PC-9 (cell line): ENCODE results near the gene TXNRD1. TPM values are rescaled to one million over a fixed set of nuclear protein-coding genes. Genes with fewer than 3 reads are reported as not detected.
"Not testable (repeated sequence)": the region's sequence is repeated elsewhere in the genome, so short reads cannot be mapped to it uniquely, and the experiment has no call there.

Source experiments
- BruUV-seq: library from RNA; stranded (reverse); fragments of 400-500 nt; replicated peaks from 2 replicates; lab custom pipeline; 2021; lab: Mats Ljungman, UMichigan
- CTCF ChIA-PET: fragments of 300-600 bp; sonication (Branson Sonifier 250); formaldehyde crosslinking; loops from one replicate; lab custom pipeline; 2022; ENCODE audit warnings: antibody characterized with exemption; lab: Charles Lee
- POLR2A ChIA-PET: fragments of 300-600 bp; sonication (Branson Sonifier 250); formaldehyde crosslinking; loops from one replicate; lab custom pipeline; 2022; ENCODE audit warnings: antibody characterized with exemption; ENCODE audit not compliant: unreplicated experiment; lab: Charles Lee
- DNase-seq, 2 experiments: peaks; one replicate each; pipeline versions ENCODE4 v3.0.0 to v3.0.0-alpha.2; 2015 to 2022; ENCODE audit warnings: mixed read lengths in 1 of 2
- H2AFZ ChIP-seq: fragments of 200-600 bp; sonication (generic); 2 replicates; pipeline ENCODE4 v1.8.1; 2017; ENCODE audit warnings: antibody characterized with exemption
- H3F3A ChIP-seq: fragments of 200-600 bp; sonication (generic); 2 replicates; pipeline ENCODE4 v1.8.1; 2017; ENCODE audit warnings: antibody characterized with exemption, mild to moderate bottlenecking, low read depth; ENCODE audit not compliant: insufficient read depth
- H3K27ac ChIP-seq: fragments of 200-600 bp; sonication (generic); 2 replicates; pipeline ENCODE4 v1.6.1; 2016; ENCODE audit warnings: mixed run types
- H3K27me3 ChIP-seq: fragments of 200-600 bp; sonication (generic); 2 replicates; pipeline ENCODE4 v1.6.1; 2016; ENCODE audit warnings: low read depth, mixed run types; ENCODE audit not compliant: insufficient read depth
- H3K36me3 ChIP-seq: fragments of 200-600 bp; sonication (generic); 2 replicates; pipeline ENCODE4 v1.6.1; 2016; ENCODE audit warnings: low read depth, mixed run types
- H3K4me1 ChIP-seq: fragments of 200-600 bp; sonication (generic); replicated peaks from 2 replicates; pipeline ENCODE4 v1.6.1; 2016; ENCODE audit warnings: mixed run types; ENCODE audit not compliant: insufficient read depth
- H3K4me2 ChIP-seq: fragments of 200-600 bp; sonication (generic); 2 replicates; pipeline ENCODE4 v1.6.1; 2017; ENCODE audit warnings: mixed run types
- H3K4me3 ChIP-seq: fragments of 200-600 bp; sonication (generic); 2 replicates; pipeline ENCODE4 v1.6.1; 2016; ENCODE audit warnings: mixed run types
- H3K79me2 ChIP-seq: fragments of 200-600 bp; sonication (generic); 2 replicates; pipeline ENCODE4 v1.6.1; 2017; ENCODE audit warnings: low read depth, mixed run types
- H3K9me2 ChIP-seq: fragments of 200-600 bp; sonication (generic); 2 replicates; pipeline ENCODE4 v1.8.1; 2017; ENCODE audit warnings: mild to moderate bottlenecking; ENCODE audit not compliant: insufficient read depth
- H3K9me3 ChIP-seq: fragments of 200-600 bp; sonication (generic); 2 replicates; pipeline ENCODE4 v1.8.1; 2016; ENCODE audit warnings: low read depth; ENCODE audit not compliant: insufficient read depth
- H4K20me1 ChIP-seq: fragments of 200-600 bp; sonication (generic); 2 replicates; pipeline ENCODE4 v1.8.1; 2017; ENCODE audit not compliant: insufficient read depth
- EZH2 ChIP-seq: fragments of 200-600 bp; sonication (generic); IDR thresholded peaks from 2 replicates; pipeline ENCODE4 v1.8.0; 2017; ENCODE audit warnings: antibody characterized with exemption, low read depth
- intact Hi-C: fragments of 100-400 bp; cut with micrococcal nuclease; formaldehyde crosslinking; loops from one replicate; pipeline ENCODE4 v1.10.0; 2022; ENCODE audit not compliant: unreplicated experiment
- total RNA-seq: library from RNA; stranded (reverse); gene quantifications from 2 replicates; pipeline ENCODE4 v1.2.3, GENCODE V29; 2021
- TF ChIP-seq, protein P1 (sequence below): fragments of 200-600 bp; sonication (generic); conservative IDR thresholded peaks from 2 replicates; pipeline ENCODE4 v1.6.1; 2017; ENCODE audit warnings: mixed run types, antibody characterized with exemption, mild to moderate bottlenecking, moderate library complexity

TXNRD1 gene
- total RNA-seq, 1 experiment from 2014 or later = 1,250 TPM

DNA sequence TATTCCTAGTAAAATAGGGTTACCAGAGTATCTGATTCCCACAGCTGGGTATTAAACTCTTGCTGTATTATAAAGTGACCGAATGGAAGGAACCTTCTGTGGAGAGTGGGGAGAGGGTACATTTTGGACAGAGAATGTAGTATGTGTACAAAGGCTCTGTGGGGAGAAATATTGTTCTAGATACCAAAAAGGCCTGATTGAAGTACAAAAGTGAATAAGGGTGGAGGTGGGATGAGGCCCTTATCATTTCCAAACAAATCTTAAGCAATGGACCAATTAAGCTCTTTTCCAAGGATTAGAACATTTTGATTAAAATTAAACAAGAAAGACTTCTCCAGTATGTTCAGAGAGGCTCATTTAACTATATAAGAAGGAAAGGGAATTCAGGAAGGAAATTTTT is 108.3 kb downstream of the TXNRD1 start:
- peaks cover 90% of the 10 kb centered on the region for H3F3A ChIP-seq
- ChIA-PET POLR2A (no interaction called here), CTCF (no interaction called here)
- no peak for DNase-seq
- no peaks in the 10 kb centered on the region for H3K9me3 ChIP-seq
- no peak overlapping the region for H3K4me3 ChIP-seq
- H3K4me1 ChIP-seq = peaks cover 38% of the 10 kb centered on the region
- peaks cover 90% of the 10 kb centered on the region for H3K79me2 ChIP-seq
- no peaks in the 10 kb centered on the region for H3K9me2 ChIP-seq
- intact Hi-C loops = no loop called here
- H3K27me3 ChIP-seq = no peaks in the 10 kb centered on the region
- no peak overlapping the region for H2AFZ ChIP-seq
- peaks cover 77% of the 10 kb centered on the region for H3K36me3 ChIP-seq
- no peak for TF ChIP-seq EZH2
- TF ChIP-seq, protein P1, sequence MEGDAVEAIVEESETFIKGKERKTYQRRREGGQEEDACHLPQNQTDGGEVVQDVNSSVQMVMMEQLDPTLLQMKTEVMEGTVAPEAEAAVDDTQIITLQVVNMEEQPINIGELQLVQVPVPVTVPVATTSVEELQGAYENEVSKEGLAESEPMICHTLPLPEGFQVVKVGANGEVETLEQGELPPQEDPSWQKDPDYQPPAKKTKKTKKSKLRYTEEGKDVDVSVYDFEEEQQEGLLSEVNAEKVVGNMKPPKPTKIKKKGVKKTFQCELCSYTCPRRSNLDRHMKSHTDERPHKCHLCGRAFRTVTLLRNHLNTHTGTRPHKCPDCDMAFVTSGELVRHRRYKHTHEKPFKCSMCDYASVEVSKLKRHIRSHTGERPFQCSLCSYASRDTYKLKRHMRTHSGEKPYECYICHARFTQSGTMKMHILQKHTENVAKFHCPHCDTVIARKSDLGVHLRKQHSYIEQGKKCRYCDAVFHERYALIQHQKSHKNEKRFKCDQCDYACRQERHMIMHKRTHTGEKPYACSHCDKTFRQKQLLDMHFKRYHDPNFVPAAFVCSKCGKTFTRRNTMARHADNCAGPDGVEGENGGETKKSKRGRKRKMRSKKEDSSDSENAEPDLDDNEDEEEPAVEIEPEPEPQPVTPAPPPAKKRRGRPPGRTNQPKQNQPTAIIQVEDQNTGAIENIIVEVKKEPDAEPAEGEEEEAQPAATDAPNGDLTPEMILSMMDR = no peak
- H3K27ac ChIP-seq = peak overlapping the region; percentile 45
- H4K20me1 ChIP-seq = peaks cover 90% of the 10 kb centered on the region
- H3K4me2 ChIP-seq = no peak overlapping the region
- no TSS peak for BruUV-seq

DNA sequence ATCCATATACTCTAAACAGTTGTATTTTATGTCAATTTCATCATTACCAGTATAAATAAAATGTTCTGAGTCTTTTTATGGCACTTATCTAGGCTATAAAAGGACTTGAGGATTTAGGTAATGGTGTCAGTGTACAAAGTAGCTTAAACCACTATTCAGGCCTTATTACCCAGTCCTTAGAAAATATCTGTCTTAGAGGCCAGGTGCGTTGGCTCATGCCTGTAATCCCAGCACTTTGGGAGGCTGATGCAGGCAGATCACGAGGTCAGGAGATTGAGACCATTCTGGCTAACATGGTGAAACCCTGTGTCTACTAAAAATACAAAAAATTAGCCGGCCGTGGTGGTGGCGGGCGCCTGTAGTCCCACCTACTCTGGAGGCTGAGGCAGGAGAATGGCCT is 112.7 kb downstream of the TXNRD1 start:
- Histone ChIP-seq H4K20me1 (peaks cover 95% of the 10 kb centered on the region), H3K79me2 (peaks cover 90% of the 10 kb centered on the region), H3F3A (peaks cover 97% of the 10 kb centered on the region), H3K27ac (peak overlapping the region; percentile 49), H3K4me1 (peaks cover 27% of the 10 kb centered on the region; the same call in 1 of the 2 replicates), H3K36me3 (peaks cover 81% of the 10 kb centered on the region)
- H3K9me2 ChIP-seq, BruUV-seq, H3K27me3 ChIP-seq, DNase-seq, H3K4me3 ChIP-seq, H3K4me2 ChIP-seq, H2AFZ ChIP-seq, H3K9me3 ChIP-seq, intact Hi-C loops: not testable (repeated sequence)
- ChIA-PET POLR2A (interaction anchor here (0.6 kb wide), 2 partner anchors 11 to 14 kb away, joined by 5 to 13 read pairs; no protein-coding TSS in a partner anchor), CTCF (interaction anchor here (0.5 to 1.4 kb wide), 2 partner anchors 9 to 129 kb away, joined by 8 to 13 read pairs; no protein-coding TSS in a partner anchor)

DNA sequence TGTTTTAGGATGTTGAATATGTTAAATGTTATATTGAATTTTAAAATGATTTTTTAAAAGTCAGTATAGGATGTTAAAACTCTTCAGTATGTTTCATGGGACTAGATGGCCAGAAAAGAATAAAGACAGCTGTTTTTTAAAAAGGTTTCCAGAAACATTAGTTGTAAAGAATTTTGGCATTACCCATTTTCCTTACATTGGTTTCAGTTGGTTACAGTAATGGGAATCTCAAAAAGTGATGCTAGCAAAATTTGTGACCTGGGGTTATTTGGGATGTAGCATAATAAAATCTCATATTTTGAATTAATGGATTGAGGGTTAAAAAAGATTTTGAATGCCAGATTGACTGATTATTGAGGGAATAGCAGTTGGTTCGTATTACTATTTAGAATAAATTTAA is 113.2 kb downstream of the TXNRD1 start:
- peak overlapping the region; percentile 49 for H3K27ac ChIP-seq
- peaks cover 93% of the 10 kb centered on the region for H3K79me2 ChIP-seq
- POLR2A ChIA-PET = interaction anchor here (0.6 kb wide), 1 partner anchor 11 kb away, joined by 5 read pairs; no protein-coding TSS in a partner anchor
- BruUV-seq = no TSS peak
- no peak overlapping the region for H3K4me3 ChIP-seq
- H3K36me3 ChIP-seq = peaks cover 85% of the 10 kb centered on the region
- intact Hi-C loops = no loop called here
- H3K9me2 ChIP-seq = no peaks in the 10 kb centered on the region
- CTCF ChIA-PET = interaction anchor here (1.4 kb wide), 1 partner anchor 9 kb away, joined by 13 read pairs; no protein-coding TSS in a partner anchor
- no peak for TF ChIP-seq EZH2
- TF ChIP-seq, protein P1 = no peak
- no peak for DNase-seq
- H2AFZ ChIP-seq = no peak overlapping the region
- H4K20me1 ChIP-seq = peaks cover 99% of the 10 kb centered on the region
- no peaks in the 10 kb centered on the region for H3K9me3 ChIP-seq
- no peaks in the 10 kb centered on the region for H3K27me3 ChIP-seq
- H3K4me1 ChIP-seq = peaks cover 27% of the 10 kb centered on the region; the same call in 1 of the 2 replicates
- no peak overlapping the region for H3K4me2 ChIP-seq
- peaks cover 100% of the 10 kb centered on the region for H3F3A ChIP-seq
